GM12878 (cell line): ENCODE data around the gene ZFAND2A.

Source experiments
- CBX5 ChIP-seq: sonication (generic); IDR thresholded peaks from 2 replicates; pipeline ENCODE4 v1.6.1; 2016; ENCODE audit warnings: low read depth, moderate library complexity, mild to moderate bottlenecking, inconsistent platforms
- CHD2 ChIP-seq: IDR thresholded peaks from 2 replicates; pipeline ENCODE4 v1.6.1; 2011; ENCODE audit warnings: low read depth, low read length, improper control_type of control experiment, borderline replicate concordance
- CTCF ChIP-seq, 3 experiments: IDR thresholded peaks in 2 of 3; conservative IDR thresholded peaks in 1 of 3; 2 replicates each; pipeline ENCODE4 v1.5.1; 2011; ENCODE audit warnings: low read depth in 3 of 3, low read length in 3 of 3, mild to moderate bottlenecking in 3 of 3, control low read depth in 2 of 3, moderate library complexity in 2 of 3, inconsistent platforms in 1 of 3, mixed read lengths in 1 of 3; ENCODE audit not compliant: control insufficient read depth in 2 of 3, insufficient read depth in 1 of 3; ENCODE audit errors: extremely low read depth in 1 of 3
- FOXM1 ChIP-seq: IDR thresholded peaks from 2 replicates; pipeline ENCODE4 v1.6.1; 2012; ENCODE audit warnings: low read depth, mild to moderate bottlenecking, inconsistent platforms, low read length, moderate library complexity
- HDGF ChIP-seq: fragments of 450-650 bp; IDR thresholded peaks from 2 replicates; pipeline ENCODE4 v1.6.1; 2016; ENCODE audit warnings: antibody characterized with exemption
- MAX ChIP-seq: IDR thresholded peaks from 2 replicates; pipeline ENCODE4 v1.6.1; 2012; ENCODE audit warnings: low read depth, low read length, improper control_type of control experiment
- POLR2A ChIP-seq: IDR thresholded peaks from 2 replicates; pipeline ENCODE4 v1.6.1; 2011; ENCODE audit warnings: low read depth, mild to moderate bottlenecking, low read length
- POLR2AphosphoS2 ChIP-seq: IDR thresholded peaks from 2 replicates; pipeline ENCODE4 v1.6.1; 2011; ENCODE audit warnings: low read depth, mild to moderate bottlenecking, low read length, improper control_type of control experiment, moderate library complexity
- POLR2AphosphoS5 ChIP-seq: IDR thresholded peaks from 2 replicates; pipeline ENCODE4 v1.6.1; 2011; ENCODE audit warnings: mild to moderate bottlenecking, low read length, inconsistent platforms
- STAT3 ChIP-seq: IDR thresholded peaks from 2 replicates; pipeline ENCODE4 v1.6.1; 2011; ENCODE audit warnings: low read depth, low read length, improper control_type of control experiment

- peak; percentile 50; the same call in 1 of the 2 replicates for TF ChIP-seq CHD2
- peak; percentile 11; the same call in 1 of the 2 replicates for TF ChIP-seq MAX
- 0 out of 2 replicates have a peak, but pooled peaks have one; percentile 31 for TF ChIP-seq POLR2AphosphoS2
- TF ChIP-seq POLR2A: peak; percentile 62; the same call in 1 of the 2 replicates
- TF ChIP-seq HDGF: no peak; the same call in 1 of the 2 replicates
- TF ChIP-seq CBX5: no peak
- peak; percentile 59; the same call in 1 of the 2 replicates for TF ChIP-seq POLR2AphosphoS5
- peak; percentile 53; the same call in 1 of the 2 replicates for TF ChIP-seq FOXM1
- no peak for TF ChIP-seq CTCF (IDR thresholded peaks at IDR 0.05 in 2 of 3, conservative IDR thresholded peaks at IDR 0.05 in 1 of 3; ENCODE audit: control insufficient read depth in 2 of 3, extremely low read depth in 1 of 3, insufficient read depth in 1 of 3, low read depth in 3 of 3, low read length in 3 of 3)
- TF ChIP-seq STAT3: 0 out of 2 replicates have a peak, but pooled peaks have one; percentile 51
Measured at GRCh38 chr7:1103009-1103788, 56.8 kb downstream of the ZFAND2A start.
